Measurements from ENCODE around the gene GSX1. TPM values are rescaled to one million over a fixed set of nuclear protein-coding genes. Genes with fewer than 3 reads are reported as not detected.

The GSX1 gene
- total RNA-seq, 1 donor from 2014 or later, result not detected

DNA sequence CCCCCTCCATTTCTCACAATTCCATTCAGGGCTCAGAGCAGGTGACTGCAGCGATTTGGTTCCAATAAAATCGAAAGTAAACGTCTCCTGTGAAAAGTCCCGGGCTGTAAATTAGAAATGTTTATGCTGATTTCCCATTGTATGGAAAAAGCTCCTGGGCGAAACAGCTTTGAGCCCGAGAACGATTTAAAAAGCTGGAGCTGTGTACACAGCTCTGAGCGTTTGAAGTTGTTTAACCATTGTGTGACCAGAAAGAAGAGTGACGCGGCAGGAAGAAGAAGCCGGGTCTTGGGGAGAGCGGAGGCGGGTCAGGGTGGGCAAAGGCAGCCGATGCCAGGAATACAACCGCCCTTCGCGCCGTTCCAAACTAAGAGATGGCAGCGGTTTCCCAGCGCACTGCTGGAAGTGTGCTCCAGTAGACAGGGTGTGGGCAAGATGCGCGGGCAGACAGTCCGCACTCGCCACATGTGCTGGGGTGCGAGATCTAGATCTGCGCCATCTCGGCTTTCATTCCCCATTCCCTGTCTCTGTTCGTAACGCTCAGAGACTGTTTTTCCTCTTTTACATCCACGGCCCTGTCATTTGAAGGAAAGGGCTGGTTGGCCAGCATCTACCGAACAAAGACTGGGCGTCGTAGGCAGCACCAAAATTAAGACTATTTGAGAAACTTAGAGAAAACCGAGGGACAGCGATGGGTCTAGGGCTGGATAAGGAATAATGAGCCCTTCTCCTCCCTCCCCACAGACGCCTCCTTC lies 960 bp upstream of the GSX1 start:
- Histone ChIP-seq H3K27me3 (ENCODE audit: control insufficient read depth, insufficient read depth, low read length) (peaks cover 63% of the 10 kb centered on the region), H3K4me3 (ENCODE audit: low read depth, low read length) (no peak overlapping the region), H3K36me3 (ENCODE audit: control insufficient read depth, insufficient read depth, low read length) (no peaks in the 10 kb centered on the region)
- FAIRE-seq, result no peak
- no peak for DNase-seq (ENCODE audit: low read depth)
- TF ChIP-seq CTCF (IDR thresholded peaks at IDR 0.05; ENCODE audit: insufficient read depth, low read length, severe bottlenecking), result no peak

GRCh38 chr13:27791901-27792392 lies 336 bp upstream of the GSX1 start:
- Histone ChIP-seq H3K36me3 (ENCODE audit: control insufficient read depth, insufficient read depth, low read length) (no peaks in the 10 kb centered on the region), H3K4me3 (ENCODE audit: low read depth, low read length) (no peak overlapping the region), H3K27me3 (ENCODE audit: control insufficient read depth, insufficient read depth, low read length) (peaks cover 66% of the 10 kb centered on the region)
- TF ChIP-seq CTCF (IDR thresholded peaks at IDR 0.05; ENCODE audit: insufficient read depth, low read length, severe bottlenecking), result no peak
- no peak for FAIRE-seq
- no peak for DNase-seq (ENCODE audit: low read depth)

DNA sequence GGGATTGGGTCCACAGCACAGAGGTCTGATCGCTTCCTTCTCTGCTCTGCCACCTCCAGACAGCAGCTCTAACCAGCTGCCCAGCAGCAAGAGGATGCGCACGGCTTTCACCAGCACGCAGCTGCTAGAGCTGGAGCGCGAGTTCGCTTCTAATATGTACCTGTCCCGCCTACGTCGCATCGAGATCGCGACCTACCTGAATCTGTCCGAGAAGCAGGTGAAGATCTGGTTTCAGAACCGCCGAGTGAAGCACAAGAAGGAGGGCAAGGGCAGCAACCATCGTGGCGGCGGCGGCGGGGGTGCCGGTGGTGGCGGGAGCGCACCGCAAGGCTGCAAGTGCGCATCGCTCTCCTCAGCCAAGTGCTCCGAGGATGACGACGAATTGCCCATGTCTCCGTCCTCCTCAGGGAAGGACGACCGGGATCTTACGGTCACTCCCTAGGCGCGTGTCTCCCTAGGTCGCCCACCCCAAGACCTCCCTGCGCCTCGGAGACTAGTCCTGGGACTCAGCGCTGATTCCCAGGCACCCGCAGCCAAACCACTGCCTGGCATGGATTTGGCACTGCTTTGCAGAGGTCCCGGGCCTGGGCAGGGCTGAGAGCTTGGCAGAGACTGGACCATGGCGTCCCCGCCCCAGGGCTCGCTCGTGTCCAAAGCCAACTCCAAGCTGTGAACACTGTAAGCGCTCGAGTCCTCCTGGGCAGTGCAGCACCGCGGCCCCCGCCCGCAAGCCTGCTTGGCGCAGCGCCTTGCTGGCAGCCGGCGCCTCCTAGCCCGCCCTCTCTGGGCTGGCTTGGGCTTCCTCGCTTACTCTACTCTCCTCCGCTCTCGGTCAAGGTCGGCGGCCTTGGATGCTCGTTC lies 1.5 kb downstream of the GSX1 start:
- no peak for TF ChIP-seq CTCF (IDR thresholded peaks at IDR 0.05; ENCODE audit: insufficient read depth, low read length, severe bottlenecking)
- Histone ChIP-seq H3K27me3 (ENCODE audit: control insufficient read depth, insufficient read depth, low read length) (peaks cover 74% of the 10 kb centered on the region), H3K36me3 (ENCODE audit: control insufficient read depth, insufficient read depth, low read length) (no peaks in the 10 kb centered on the region), H3K4me3 (ENCODE audit: low read depth, low read length) (no peak overlapping the region)
- no peak for FAIRE-seq
- DNase-seq (ENCODE audit: low read depth), result no peak

DNA sequence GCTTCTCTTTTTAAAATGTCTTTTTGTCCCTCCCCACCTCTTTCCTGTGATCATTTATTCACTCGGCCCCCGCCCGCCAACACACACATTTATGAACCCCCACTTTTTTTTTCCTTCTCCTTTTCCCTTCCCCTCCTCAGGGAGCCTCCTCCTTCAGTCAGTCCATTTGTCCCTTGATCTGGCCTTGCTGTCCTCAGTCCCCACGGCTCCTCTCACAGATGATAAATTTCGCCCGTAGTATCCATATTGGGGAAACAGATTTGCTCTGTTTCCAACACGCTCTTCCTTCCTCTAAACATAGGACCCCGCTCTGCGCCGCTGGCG lies 2.0 kb downstream of the GSX1 start:
- DNase-seq (ENCODE audit: low read depth), result no peak
- H3K36me3 ChIP-seq (ENCODE audit: control insufficient read depth, insufficient read depth, low read length), result no peaks in the 10 kb centered on the region
- H3K4me3 ChIP-seq (ENCODE audit: low read depth, low read length), result no peak overlapping the region
- peaks cover 71% of the 10 kb centered on the region for H3K27me3 ChIP-seq (ENCODE audit: control insufficient read depth, insufficient read depth, low read length)
- no peak for FAIRE-seq
- no peak for TF ChIP-seq CTCF (IDR thresholded peaks at IDR 0.05; ENCODE audit: insufficient read depth, low read length, severe bottlenecking)

GRCh38 chr13:27794921-27795717 lies 2.8 kb downstream of the GSX1 start:
- DNase-seq (ENCODE audit: low read depth), result no peak
- no peak for TF ChIP-seq CTCF (IDR thresholded peaks at IDR 0.05; ENCODE audit: insufficient read depth, low read length, severe bottlenecking)
- no peak for FAIRE-seq
- H3K27me3 ChIP-seq (ENCODE audit: control insufficient read depth, insufficient read depth, low read length), result peaks cover 65% of the 10 kb centered on the region
- H3K36me3 ChIP-seq (ENCODE audit: control insufficient read depth, insufficient read depth, low read length), result no peaks in the 10 kb centered on the region
- no peak overlapping the region for H3K4me3 ChIP-seq (ENCODE audit: low read depth, low read length)
